Neutrophil (primary cell): ENCODE results near the gene UNK.
A peak's percentile ranks its signal among the peaks of the same experiment; 100 is the strongest.

Source experiments
- H3K27ac ChIP-seq: fragments of 200-600 bp; sonication (generic); 2 replicates; pipeline ENCODE4 v1.5.1; 2016; ENCODE audit warnings: mild to moderate bottlenecking, moderate library complexity
- H3K27me3 ChIP-seq: fragments of 200-600 bp; sonication (generic); 2 replicates; pipeline ENCODE4 v1.6.0; 2016; ENCODE audit warnings: mild to moderate bottlenecking
- H3K36me3 ChIP-seq: fragments of 200-600 bp; sonication (generic); 2 replicates; pipeline ENCODE4 v1.5.1; 2017
- H3K4me1 ChIP-seq, 2 experiments: fragments of 200-600 bp in 1 of 2; sonication (generic) in 1 of 2; 1 replicate in 1 of 2; 2 replicates in 1 of 2; pipeline versions ENCODE4 v1.5.1 to v1.6.1; 2013 to 2016; ENCODE audit warnings: low read depth in 1 of 2, low read length in 1 of 2, mild to moderate bottlenecking in 1 of 2, moderate library complexity in 1 of 2; ENCODE audit not compliant: control insufficient read depth in 1 of 2, insufficient read depth in 1 of 2
- H3K4me3 ChIP-seq, 2 experiments: fragments of 200-600 bp in 1 of 2; sonication (generic) in 1 of 2; 1 replicate in 1 of 2; 2 replicates in 1 of 2; pipeline ENCODE4 v1.5.1; 2013 to 2016; ENCODE audit warnings: low read depth in 1 of 2, low read length in 1 of 2, mild to moderate bottlenecking in 1 of 2, moderate library complexity in 1 of 2
- H3K9me3 ChIP-seq: fragments of 200-600 bp; sonication (generic); 2 replicates; pipeline ENCODE4 v1.5.1; 2016
- CTCF ChIP-seq: fragments of 200-600 bp; sonication (generic); IDR thresholded peaks from 2 replicates; pipeline ENCODE4 v1.5.1; 2016; ENCODE audit warnings: antibody characterized with exemption

Gene UNK

GRCh38 chr17:75778861-75779249 is 5.8 kb upstream of the UNK start:
- Histone ChIP-seq H3K27me3 (no peaks in the 10 kb centered on the region), H3K36me3 (peaks cover 54% of the 10 kb centered on the region), H3K27ac (peak overlapping the region; percentile 100), H3K9me3 (no peaks in the 10 kb centered on the region), H3K4me1 (peaks cover 71 to 75% of the 10 kb centered on the region in 2 experiments), H3K4me3 (peak overlapping the region; percentile 98 to 100)
- peak; percentile 73 for TF ChIP-seq CTCF

GRCh38 chr17:75779250-75779986 is 5.2 kb upstream of the UNK start:
- Histone ChIP-seq H3K4me1 (peaks cover 77 to 80% of the 10 kb centered on the region in 2 experiments), H3K9me3 (no peaks in the 10 kb centered on the region), H3K36me3 (peaks cover 49% of the 10 kb centered on the region), H3K27ac (peak overlapping the region; percentile 100), H3K27me3 (no peaks in the 10 kb centered on the region), H3K4me3 (peak overlapping the region; percentile 98 to 100)
- peak; percentile 40 for TF ChIP-seq CTCF

- no peak for TF ChIP-seq CTCF
- Histone ChIP-seq H3K4me3 (peak overlapping the region; percentile 98 to 100), H3K4me1 (peaks cover 74 to 77% of the 10 kb centered on the region in 2 experiments), H3K9me3 (no peaks in the 10 kb centered on the region), H3K27me3 (no peaks in the 10 kb centered on the region), H3K27ac (peak overlapping the region; percentile 100), H3K36me3 (peaks cover 40% of the 10 kb centered on the region)
Measured at GRCh38 chr17:75779987-75780889, 4.4 kb upstream of the UNK start.

GRCh38 chr17:75783069-75783783 is 1.4 kb upstream of the UNK start:
- Histone ChIP-seq H3K4me3 (peak overlapping the region; percentile 78 to 80), H3K9me3 (no peaks in the 10 kb centered on the region), H3K36me3 (peaks cover 11% of the 10 kb centered on the region), H3K27ac (peak overlapping the region; percentile 98), H3K27me3 (no peaks in the 10 kb centered on the region), H3K4me1 (peaks cover 66 to 68% of the 10 kb centered on the region in 2 experiments)
- TF ChIP-seq CTCF, result peak; percentile 63

GRCh38 chr17:75783803-75784472 is 668 bp upstream of the UNK start:
- H3K27ac ChIP-seq, result peak overlapping the region; percentile 98
- no peaks in the 10 kb centered on the region for H3K27me3 ChIP-seq
- peak overlapping the region; percentile 78 to 80 for H3K4me3 ChIP-seq
- TF ChIP-seq CTCF, result no peak
- H3K36me3 ChIP-seq, result peaks cover 4% of the 10 kb centered on the region
- no peaks in the 10 kb centered on the region for H3K9me3 ChIP-seq
- peaks cover 62 to 68% of the 10 kb centered on the region in 2 experiments for H3K4me1 ChIP-seq
